Measurements from ENCODE around the gene UQCRQ. TPM values are rescaled to one million over a fixed set of nuclear protein-coding genes. Genes with fewer than 3 reads are reported as not detected.

The UQCRQ gene
- polyA plus RNA-seq, result 100 to 1,000 TPM; 171 to 396 (median 301) TPM

DNA sequence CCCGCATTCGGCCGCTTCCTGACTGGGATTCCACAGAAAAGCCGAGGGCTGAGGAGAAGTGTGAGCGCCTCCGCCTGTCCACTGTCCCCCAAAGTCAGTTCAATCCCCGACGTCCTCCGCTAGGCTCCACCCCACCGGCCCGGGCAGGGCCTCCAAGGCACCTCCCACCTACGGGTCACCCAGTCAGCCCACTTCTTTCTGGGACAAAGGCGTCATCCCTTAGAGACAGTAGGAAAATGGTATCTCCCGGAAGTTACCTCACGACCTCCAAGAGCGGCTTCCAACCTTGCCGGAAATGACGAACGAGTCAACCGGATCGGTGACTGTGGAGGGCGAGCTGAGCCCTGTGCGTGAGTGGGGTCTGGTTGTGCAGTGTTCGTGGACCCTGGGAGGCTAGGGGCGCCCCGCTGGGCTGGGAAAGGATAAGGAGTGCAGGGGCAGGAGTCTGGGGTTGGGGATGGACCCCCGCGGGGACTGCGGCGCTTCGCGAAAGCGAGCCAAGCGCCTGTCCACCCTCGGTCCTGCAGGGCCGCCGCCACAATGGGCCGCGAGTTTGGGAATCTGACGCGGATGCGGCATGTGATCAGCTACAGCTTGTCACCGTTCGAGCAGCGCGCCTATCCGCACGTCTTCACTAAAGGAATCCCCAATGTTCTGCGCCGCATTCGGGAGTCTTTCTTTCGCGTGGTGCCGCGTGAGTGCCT is at the start of gene UQCRQ, which contains the start of gene GDF9:
UQCRQ (plus strand) TSS at position 301 of the 704 bp plus-strand sequence; CDS start at position 541, 240 bp downstream.
GDF9 (minus strand) TSS at position 128 of the 704 bp plus-strand sequence. CDS start 1,936 bp downstream, outside the sequence.
- peak within 1 kb of the TSS; percentile 55 for H3K27ac ChIP-seq (ENCODE audit: low read depth, low read length)
- 0 to 1% (median 0%) methylated on average over 55 of the region's 55 CpGs for WGBS, 3 donors

DNA sequence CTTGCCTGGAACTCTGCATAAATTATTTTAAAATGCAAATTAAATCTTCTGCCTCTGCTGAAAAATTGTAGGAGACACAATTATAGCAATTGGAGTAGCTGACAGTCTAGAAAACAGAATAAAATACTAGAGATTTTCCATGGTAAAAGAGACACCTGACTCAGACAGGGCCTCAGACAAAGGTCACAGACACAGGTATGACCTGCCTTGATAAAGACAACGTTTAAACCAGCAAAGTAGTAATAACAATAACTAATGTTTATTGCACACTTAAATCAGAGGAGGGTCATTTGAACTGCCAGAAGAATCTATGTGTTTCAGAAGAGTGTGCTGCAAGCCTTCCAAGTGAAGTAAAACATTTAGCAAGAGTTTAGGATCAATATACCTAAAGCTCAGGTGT is 49.4 kb upstream of the UQCRQ start:
- H3K27ac ChIP-seq (ENCODE audit: low read depth, low read length), result no peak overlapping the region
- WGBS, 3 donors, result 43 to 81% (median 74%) methylated on average over 1 of the region's 1 CpG

DNA sequence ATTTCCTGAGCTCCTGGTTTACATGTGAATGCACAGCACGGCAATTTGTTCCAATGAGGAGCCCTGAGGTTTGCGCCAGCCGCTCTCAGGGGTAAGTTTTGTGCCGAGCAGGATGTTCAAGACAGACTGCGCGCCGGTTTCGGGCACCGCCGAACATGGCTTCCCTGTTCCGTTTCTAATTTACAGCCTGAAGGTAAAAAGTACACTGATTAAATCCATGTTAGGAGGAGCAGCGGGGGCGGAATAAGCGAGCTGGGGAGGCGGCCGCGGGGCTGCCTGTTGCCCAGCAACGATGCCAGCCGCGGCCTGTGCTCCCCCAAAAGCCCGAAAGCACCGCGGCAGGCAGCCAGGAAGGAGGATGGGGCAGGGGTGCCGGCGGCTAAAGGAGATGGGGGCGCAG is 47.0 kb upstream of the UQCRQ start:
- 25 to 60% (median 28%) methylated on average over 26 of the region's 26 CpGs for WGBS, 3 donors
- no peak overlapping the region for H3K27ac ChIP-seq (ENCODE audit: low read depth, low read length)

DNA sequence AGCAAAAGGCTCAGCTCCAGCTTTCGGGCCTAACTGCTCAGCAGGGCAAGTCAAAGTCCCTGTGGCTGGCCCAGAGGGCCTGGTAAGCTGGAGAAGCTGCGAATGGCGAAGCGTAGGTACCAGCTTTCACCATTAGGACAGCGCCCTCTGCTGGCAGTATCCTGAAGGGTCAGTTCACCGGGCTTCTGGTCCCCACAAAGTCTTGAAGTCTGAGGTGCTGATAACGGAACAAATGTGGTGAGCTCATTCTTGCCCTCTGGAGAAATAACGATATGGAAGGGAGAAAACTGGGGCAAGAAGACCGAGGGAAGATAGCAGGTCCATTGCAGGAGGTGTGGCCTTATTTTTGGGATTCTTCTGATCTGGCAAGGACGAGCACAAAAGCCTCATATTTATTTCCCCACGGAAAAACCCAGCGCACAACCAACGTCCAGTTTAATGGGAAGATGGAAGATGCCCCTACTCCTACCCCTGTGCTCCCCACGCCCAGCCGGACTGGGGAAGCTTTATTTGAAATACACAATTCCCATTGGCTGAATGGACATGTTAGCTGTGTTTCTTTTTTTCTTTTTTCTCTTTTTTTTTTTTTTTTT is 46.2 kb upstream of the UQCRQ start:
- 17 to 27% (median 20%) methylated on average over 15 of the region's 15 CpGs for WGBS, 3 donors
- H3K27ac ChIP-seq (ENCODE audit: low read depth, low read length), result no peak overlapping the region

DNA sequence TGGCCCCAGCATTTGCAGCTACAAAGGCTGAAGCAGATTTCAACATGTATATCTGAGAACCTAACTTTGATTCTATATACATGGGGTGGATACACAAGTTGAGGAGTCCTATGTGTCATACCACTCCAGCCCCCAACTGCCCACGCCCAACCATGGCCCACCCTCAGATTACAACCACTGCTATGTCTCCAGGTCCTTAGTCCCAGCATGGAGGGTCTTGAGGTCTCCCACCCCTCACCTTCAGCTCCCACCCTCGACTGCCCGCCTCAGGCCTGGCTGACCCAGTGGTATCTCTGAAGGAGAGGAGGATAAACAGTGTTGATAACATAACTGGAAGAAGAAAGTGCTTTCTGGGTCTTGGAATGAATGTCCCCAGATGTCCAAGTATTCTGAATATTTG is 45.1 kb upstream of the UQCRQ start:
- H3K27ac ChIP-seq (ENCODE audit: low read depth, low read length), result no peak overlapping the region
- WGBS, 3 donors, result 73 to 93% (median 85%) methylated on average over 3 of the region's 3 CpGs

DNA sequence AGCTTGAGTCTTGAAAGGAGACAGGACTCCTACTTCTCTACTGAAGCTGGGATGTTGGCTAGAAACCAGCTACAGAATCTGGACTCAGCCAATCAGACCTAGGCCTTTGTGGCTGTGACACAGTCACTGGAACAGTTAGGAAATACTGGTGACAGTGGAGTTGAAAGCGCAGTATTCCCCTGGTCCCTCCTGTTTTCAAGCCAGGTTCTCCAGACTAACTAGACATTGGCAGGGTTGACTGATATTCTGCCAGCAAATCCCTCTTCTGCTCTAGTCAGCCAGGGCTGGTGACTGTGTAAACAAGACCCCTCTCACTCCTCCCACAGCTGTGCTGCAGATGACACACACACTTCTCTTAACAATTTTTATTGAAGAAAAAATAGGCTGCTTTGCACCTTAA is 44.7 kb upstream of the UQCRQ start:
- 74 to 88% (median 80%) methylated on average over 1 of the region's 1 CpG for WGBS, 3 donors
- H3K27ac ChIP-seq (ENCODE audit: low read depth, low read length), result no peak overlapping the region

DNA sequence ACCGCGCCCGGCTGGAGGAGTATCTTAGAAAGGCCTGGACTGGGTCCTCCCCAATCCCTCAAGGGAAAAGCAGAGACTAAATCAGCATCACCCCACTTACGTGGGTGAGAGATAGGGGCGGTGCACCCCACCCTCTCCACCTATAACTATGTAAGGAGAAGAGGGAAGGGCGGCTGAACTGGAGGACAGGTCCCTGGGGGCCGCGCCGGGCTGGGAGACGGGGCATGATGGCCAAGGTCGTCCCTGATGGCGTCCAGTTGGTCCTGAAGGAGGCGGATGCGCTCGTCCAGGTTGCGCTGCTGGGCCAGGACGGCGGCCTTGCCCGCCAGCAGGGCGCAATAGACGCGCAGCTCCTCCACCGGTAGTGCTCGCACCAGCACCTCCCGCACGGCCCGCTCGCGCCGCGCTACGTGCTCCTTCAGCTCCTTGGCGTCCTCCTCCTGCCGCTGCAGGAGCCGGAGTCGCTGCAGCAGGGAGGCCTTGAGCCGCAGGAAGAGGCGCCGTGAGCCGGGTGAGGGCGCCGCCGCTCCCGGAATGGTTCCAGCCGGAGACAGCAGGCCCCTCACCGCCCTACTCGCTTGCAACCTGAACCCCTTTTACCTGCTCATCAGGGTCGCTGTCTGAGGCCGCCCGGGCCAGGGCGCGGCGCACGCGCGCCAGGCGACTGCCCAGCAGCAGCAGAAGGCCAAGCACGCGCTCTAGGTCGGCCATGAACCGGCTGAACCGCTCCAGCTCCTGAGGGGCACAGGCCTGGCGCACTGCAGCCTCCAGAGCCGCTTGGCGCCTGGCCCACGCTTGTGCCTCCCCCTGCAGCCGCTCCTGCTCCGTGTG is 43.6 kb upstream of the UQCRQ start:
- H3K27ac ChIP-seq (ENCODE audit: low read depth, low read length), result no peak overlapping the region
- 22 to 42% (median 35%) methylated on average over 65 to 68 of the region's 68 CpGs for WGBS, 3 donors

DNA sequence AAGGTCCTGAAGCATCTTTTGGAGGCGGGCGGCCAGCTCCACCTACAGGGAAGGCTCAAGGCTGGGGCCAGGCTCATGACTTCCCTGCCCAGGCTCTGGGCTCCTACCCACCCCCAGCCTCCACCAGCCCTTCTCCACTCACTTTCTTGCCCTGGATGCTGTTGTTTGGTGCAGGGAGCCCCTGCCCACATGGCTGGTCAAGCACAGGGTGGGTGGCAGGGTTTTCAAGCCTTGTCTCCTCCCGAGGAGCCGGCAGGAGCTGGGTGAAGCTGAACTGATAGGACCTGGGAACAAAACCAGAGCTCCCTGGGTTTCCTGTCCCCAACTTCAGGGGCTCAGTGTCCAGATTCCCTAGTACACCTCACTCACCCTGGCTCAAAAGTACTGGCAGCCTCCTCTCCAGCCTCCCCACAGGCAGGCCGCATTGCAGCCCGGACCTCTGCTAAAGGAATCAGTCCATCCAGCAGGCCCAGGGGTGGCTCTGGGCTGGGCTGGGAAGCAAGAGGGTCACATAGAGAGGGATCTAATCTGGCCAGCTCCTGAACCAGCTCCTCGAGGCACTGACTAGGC is 42.9 kb upstream of the UQCRQ start:
- 82 to 89% (median 85%) methylated on average over 6 to 7 of the region's 7 CpGs for WGBS, 3 donors
- H3K27ac ChIP-seq (ENCODE audit: low read depth, low read length), result no peak overlapping the region

DNA sequence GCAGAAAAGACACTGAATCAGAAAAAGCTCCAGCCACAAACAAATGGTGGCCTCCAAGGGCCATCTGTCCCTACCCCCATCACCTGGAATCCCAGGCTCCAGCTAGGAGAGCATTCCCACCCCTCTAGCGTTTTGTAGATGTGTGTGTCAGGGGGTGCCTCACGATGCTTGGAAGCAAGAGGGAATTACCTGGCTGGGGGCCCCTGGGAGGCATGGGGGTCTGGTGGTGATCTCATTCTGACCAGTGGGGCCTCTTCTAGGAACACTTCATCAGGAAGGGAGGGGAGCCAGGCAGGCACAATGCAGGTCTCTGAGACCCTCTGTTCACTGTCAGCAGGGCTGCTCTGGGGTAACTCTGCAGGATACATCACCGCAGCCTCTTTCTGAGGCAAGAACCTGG is 42.0 kb upstream of the UQCRQ start:
- no peak overlapping the region for H3K27ac ChIP-seq (ENCODE audit: low read depth, low read length)
- 87 to 94% (median 88%) methylated on average over 3 of the region's 3 CpGs for WGBS, 3 donors

DNA sequence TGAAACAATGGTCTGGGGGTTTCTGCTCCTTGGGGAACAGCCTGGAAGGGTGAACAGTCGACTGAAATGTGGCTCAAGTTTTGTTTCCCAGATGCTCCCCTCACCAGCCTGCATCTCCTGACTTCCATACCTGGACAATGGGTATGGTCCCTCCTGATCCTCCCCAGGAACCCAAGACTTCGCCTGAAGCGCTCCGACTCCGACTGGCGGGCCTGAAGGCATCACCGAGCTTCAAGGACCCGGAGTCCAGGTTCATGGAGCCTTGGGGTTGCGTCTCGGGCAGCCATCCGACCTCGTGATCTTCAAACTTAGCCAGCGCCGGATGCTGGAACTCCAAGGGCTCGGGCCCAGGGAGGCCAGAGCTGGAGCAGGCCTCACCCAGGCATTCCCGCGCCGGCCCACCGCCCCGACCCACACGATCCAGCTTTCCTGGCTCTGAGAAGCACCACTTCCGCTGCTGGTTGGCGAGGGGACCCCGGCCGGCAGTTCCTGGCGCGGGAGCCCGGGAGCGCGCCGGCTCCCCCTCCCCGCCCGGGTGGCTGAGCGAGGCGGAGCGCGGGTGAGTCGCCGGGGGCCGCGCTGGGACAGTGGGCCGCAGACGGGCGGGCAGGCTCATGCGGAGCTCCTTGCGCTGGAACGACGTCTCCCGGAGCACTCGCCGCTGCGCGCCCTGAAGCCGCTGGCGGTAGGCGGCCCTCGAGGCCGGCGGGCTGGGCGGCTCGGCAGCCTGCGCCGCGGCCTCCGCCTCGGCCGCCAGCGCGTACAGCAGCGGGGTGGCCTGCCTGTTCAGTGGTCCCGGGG is 41.2 kb upstream of the UQCRQ start:
- 58 to 81% (median 66%) methylated on average over 35 to 71 of the region's 71 CpGs for WGBS, 3 donors
- no peak overlapping the region for H3K27ac ChIP-seq (ENCODE audit: low read depth, low read length)

DNA sequence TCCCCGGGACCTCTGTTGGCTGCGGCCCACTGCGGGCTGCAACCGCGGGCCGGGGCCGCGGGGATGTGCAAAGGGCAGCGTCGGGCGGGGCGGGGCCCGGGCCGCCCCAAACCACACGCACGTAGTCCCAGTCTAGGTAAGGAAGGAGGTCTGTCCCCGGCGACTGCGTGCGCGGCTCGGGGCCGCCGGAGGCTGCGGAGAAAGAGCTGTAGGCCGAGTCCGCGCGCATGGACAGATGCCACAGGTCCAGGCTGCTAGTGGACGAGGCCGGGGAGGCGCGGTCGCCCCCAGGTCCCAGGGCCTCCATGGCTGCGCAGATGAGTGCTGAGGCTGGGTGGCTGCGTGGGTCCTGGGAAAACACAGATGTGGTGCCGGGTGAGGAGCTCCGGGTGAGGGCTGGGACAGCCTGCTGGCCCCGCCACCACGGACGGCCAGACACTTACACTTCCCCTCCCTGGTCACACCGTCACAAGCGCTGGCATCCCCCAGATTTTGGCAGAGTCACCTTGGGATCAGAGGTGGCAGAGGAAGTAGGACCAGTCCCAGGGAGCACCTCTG is 40.5 kb upstream of the UQCRQ start:
- WGBS, 3 donors, result 45 to 76% (median 58%) methylated on average over 27 to 43 of the region's 43 CpGs

DNA sequence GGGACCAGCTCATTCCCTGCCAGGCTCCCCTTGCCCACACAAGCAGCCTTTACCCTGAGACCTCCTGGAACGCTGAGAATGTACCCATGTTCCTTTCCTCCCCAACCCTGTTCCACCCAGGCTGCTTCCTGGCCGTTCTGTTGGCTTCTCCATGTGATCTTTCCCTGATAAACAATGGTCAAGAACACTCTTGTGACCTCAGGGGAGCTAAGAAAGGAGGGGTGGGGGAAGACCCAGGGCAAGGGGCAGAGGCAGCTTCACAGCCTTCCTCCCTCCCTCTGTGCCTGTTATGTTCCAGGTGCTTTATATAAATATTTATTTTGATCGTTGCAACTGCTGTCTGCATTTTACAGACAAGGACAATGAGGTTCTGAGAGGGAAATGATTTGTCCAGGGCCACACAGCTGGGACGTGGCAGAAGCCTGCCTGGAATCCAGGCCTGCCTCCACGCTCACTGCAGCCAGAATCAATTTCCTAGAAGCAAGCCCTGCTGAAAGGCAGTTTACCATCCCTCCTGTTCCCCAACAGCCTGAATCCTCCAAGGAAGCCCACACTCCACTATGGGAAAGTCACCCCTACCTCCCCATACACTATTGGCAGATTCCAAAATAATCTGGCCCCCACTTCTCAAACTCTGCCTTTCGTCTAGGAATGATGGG is 39.9 kb upstream of the UQCRQ start:
- 71 to 76% (median 72%) methylated on average over 6 of the region's 6 CpGs for WGBS, 3 donors
- H3K27ac ChIP-seq (ENCODE audit: low read depth, low read length), result no peak overlapping the region

More for the DNA sequence above, 40.5 kb upstream of the UQCRQ start:
- no peak overlapping the region for H3K27ac ChIP-seq (ENCODE audit: low read depth, low read length)

DNA sequence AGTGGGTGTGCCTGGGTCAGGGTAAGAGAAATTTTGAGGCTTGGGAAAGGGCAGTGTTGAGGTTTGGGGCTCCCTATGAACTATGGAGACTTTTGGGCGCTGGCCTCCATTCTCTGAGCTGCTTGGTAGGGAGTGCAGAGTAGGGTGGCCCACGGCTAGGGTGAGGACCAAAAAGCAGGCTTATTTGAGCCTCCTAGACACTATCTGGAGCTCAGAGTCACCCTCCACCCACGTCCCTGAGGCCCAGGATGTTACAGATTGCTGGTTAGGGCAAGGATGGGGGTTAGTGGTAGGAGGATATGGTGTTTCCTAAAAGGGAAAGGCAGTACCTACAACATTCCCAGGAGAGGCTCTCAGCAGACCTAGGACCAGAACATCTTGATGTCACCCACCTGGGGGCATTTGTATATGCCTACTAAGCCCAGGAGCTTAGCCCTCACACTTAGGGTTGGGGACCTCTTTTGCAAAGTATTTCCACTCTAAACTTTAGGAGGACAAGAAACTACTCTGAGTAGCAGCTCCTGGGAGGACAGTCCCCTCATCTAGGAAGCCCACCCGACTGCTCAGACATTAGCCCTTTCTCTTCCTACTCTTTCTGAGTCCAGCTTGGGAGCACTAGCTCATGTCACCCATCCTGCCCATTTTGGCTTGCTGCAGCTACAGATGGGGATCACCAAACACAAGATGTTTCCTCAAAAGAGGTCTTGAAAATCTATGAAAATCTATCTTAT is 38.3 kb upstream of the UQCRQ start:
- 88 to 94% (median 92%) methylated on average over 4 of the region's 4 CpGs for WGBS, 3 donors
- H3K27ac ChIP-seq (ENCODE audit: low read depth, low read length), result no peak overlapping the region

DNA sequence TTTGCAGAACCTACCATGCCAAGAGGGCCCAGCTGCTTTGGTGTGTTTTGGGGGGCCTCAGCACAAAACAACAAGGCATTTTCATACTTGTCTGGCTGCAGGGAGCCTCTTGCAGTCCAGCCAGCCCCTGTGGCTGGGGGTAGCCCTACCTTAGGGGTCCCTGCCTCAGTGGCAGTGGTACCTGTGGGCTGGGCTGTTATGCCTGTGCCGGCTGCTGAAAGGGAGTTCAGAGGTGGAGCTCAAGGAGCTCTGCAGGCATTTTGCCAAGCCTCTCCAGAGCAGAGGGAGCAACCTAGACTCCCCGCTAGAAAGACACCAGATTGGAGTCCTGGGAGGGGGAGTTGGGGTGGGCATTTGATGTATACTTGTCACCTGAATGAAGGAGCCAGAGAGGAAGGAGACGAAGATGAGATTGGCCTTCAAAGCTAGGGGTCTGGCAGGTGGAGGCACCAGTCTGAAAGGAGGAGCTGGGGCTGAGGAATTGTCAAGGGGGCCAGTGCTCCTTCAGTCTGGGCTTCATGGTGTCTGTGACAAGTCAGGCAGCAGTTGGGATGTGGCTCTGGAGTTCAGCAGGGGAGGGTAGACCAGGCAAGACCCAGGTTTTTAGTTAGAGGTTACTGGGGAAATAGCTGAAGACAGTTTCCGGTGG is 37.5 kb upstream of the UQCRQ start:
- no peak overlapping the region for H3K27ac ChIP-seq (ENCODE audit: low read depth, low read length)
- WGBS, 3 donors, result 58 to 73% (median 69%) methylated on average over 4 of the region's 4 CpGs

DNA sequence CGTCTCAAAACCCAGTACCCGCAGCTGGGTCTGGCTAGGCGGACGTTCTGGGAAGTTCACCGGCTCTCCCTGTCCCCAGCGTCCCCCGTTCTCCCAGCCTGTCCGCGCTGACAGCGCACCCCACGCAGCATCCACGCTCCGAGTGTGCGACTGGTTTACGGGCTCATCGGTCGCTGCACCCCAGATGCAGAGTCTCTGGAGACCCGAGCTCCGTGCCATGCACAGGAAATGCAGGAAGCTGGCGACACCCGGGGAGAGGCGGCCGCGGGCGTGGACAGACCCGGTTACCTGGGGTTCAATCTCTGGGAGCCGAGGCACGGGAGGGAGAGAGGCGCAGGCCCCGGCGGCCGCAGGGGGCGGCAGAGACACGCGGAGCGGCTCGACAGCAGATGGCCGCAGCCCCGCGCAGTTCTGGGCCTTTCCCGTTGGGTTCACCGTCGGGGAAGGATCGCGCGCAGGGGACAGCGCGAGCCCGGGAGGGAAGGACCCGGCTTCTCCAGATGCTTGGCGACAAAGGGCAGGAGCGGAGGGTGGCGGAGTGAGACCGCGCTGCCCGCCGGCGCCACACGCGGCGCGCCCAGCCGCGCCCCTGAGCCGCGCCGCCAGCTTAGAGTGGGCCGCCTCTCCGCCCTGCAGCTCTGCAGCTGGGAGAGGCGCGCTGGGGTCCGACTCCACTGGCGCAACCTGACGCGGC is 36.6 kb upstream of the UQCRQ start:
- no peak overlapping the region for H3K27ac ChIP-seq (ENCODE audit: low read depth, low read length)
- WGBS, 3 donors, result 1 to 3% (median 2%) methylated on average over 57 to 75 of the region's 75 CpGs
